22Rv1 (cell line): Measurements from ENCODE around the gene ATP10B.

Source experiments
- ZFX ChIP-seq: fragments of 450-650 bp; IDR thresholded peaks from 2 replicates; pipeline ENCODE4 v1.6.1; 2017; ENCODE audit warnings: antibody characterized with exemption, borderline replicate concordance
- TF ChIP-seq, protein P1 (sequence below): fragments of 450-650 bp; IDR thresholded peaks from 2 replicates; pipeline ENCODE4 v1.5.1; 2017; ENCODE audit warnings: mild to moderate bottlenecking

DNA sequence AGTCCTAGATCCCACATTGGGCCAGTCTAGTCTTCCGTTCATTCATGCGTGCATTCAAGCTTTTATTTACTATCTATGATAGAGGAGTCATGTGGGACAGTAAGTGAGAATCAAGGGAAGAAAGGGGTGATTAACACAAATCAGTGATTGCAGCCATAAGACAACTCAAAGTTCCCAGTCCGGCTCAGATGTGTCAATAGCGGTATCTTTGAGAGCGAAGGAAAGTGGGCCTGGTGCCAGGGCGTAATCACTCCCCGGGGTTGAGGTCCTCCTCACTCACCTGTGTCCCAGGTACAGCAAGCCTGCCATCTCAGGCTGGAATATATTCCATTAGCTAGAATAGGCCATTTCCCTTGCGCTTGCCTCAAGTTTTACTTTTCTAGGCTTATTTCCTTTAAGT, 196.3 kb downstream of the ATP10B start:
- TF ChIP-seq, protein P1, sequence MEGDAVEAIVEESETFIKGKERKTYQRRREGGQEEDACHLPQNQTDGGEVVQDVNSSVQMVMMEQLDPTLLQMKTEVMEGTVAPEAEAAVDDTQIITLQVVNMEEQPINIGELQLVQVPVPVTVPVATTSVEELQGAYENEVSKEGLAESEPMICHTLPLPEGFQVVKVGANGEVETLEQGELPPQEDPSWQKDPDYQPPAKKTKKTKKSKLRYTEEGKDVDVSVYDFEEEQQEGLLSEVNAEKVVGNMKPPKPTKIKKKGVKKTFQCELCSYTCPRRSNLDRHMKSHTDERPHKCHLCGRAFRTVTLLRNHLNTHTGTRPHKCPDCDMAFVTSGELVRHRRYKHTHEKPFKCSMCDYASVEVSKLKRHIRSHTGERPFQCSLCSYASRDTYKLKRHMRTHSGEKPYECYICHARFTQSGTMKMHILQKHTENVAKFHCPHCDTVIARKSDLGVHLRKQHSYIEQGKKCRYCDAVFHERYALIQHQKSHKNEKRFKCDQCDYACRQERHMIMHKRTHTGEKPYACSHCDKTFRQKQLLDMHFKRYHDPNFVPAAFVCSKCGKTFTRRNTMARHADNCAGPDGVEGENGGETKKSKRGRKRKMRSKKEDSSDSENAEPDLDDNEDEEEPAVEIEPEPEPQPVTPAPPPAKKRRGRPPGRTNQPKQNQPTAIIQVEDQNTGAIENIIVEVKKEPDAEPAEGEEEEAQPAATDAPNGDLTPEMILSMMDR = no peak
- TF ChIP-seq ZFX = no peak
